ENCODE results near the gene MRPS9.

DNA sequence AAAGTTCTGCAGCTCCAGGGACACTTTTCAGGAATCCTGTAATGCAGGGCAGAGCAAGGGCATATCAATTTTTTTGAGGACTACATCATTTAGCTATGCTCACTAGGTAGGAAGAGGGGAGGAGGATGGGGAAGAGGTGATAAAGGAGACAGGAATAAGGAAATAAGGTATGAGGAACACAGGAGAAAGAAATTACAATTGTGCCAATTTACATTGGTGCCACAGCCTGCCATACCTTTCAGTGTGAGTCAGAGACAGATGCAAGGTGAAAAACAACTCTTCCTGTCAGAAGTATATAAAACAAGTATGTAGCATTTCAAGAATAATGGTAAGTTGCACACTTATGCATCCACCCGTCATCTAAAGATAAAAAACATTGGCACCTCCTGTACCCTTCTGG lies 5.4 kb upstream of the MRPS9 start:
- TF ChIP-seq, protein P1, sequence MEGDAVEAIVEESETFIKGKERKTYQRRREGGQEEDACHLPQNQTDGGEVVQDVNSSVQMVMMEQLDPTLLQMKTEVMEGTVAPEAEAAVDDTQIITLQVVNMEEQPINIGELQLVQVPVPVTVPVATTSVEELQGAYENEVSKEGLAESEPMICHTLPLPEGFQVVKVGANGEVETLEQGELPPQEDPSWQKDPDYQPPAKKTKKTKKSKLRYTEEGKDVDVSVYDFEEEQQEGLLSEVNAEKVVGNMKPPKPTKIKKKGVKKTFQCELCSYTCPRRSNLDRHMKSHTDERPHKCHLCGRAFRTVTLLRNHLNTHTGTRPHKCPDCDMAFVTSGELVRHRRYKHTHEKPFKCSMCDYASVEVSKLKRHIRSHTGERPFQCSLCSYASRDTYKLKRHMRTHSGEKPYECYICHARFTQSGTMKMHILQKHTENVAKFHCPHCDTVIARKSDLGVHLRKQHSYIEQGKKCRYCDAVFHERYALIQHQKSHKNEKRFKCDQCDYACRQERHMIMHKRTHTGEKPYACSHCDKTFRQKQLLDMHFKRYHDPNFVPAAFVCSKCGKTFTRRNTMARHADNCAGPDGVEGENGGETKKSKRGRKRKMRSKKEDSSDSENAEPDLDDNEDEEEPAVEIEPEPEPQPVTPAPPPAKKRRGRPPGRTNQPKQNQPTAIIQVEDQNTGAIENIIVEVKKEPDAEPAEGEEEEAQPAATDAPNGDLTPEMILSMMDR (IDR thresholded peaks at IDR 0.05; ENCODE audit: insufficient read depth, low read length): no peak
- no peak for TF ChIP-seq GABPA (IDR thresholded peaks at IDR 0.05; ENCODE audit: low read depth)
- no peak for TF ChIP-seq POLR2AphosphoS5 (IDR thresholded peaks at IDR 0.05; ENCODE audit: low read depth)

Data from HL-60 (cell line).